Right atrium auricular region (tissue), 2 donors: Measurements from ENCODE around the gene ABLIM3. TPM values are rescaled to one million over a fixed set of nuclear protein-coding genes. Genes with fewer than 3 reads are reported as not detected.

ENCODE experiments used
- DNase-seq: peaks from one replicate; pipeline ENCODE4 v3.0.0-alpha.2; 2019; ENCODE audit warnings: low spot score
- H3K27ac ChIP-seq, 2 donors: fragments of 200-600 bp; sonication (generic); 1 replicate in 1 of 2; 2 replicates in 1 of 2; pipeline ENCODE4 v1.5.1; 2016 to 2019
- H3K27me3 ChIP-seq, 2 donors: fragments of 200-600 bp; sonication (generic); one replicate each; pipeline versions ENCODE4 v1.5.1 to v1.6.0; 2017 to 2019
- H3K36me3 ChIP-seq: fragments of 200-600 bp; sonication (generic); one replicate; pipeline ENCODE4 v1.5.1; 2016
- H3K4me1 ChIP-seq, 2 donors: fragments of 200-600 bp; sonication (generic); one replicate each; pipeline versions ENCODE4 v1.5.1 to v1.6.0; 2017 to 2019
- H3K4me3 ChIP-seq, 2 donors: fragments of 200-600 bp; sonication (generic); 1 replicate in 1 of 2; 2 replicates in 1 of 2; pipeline ENCODE4 v1.5.1; 2017 to 2019; ENCODE audit warnings: mild to moderate bottlenecking in 1 of 2, moderate library complexity in 1 of 2
- H3K9me3 ChIP-seq, 2 donors: fragments of 200-600 bp; sonication (generic); one replicate each; pipeline ENCODE4 v1.5.1; 2019
- total RNA-seq, 2 donors: library from RNA; depleted of rRNA; stranded (reverse); fragments of >200 nt; gene quantifications; one replicate each; pipeline ENCODE4 v1.1.0, GENCODE V29; 2016
- TF ChIP-seq, protein P1 (sequence below), 2 donors: fragments of 200-600 bp; sonication (generic); IDR thresholded peaks; one replicate each; pipeline ENCODE4 v1.5.1; 2019; ENCODE audit warnings: antibody characterized with exemption in 2 of 2

ABLIM3 gene
- total RNA-seq, 2 donors from 2014 or later, result 109 to 145 TPM

GRCh38 chr5:149149942-149150341 lies 8.6 kb downstream of the ABLIM3 start:
- H3K4me3 ChIP-seq, result no peak overlapping the region
- peaks cover 0 to 77% of the 10 kb centered on the region in 2 donors for H3K4me1 ChIP-seq
- H3K36me3 ChIP-seq, result no peaks in the 10 kb centered on the region
- H3K27ac ChIP-seq, result peak overlapping the region; percentile 86 to 90
- no peak for DNase-seq
- H3K9me3 ChIP-seq, result no peaks in the 10 kb centered on the region
- no peaks in the 10 kb centered on the region for H3K27me3 ChIP-seq
- TF ChIP-seq, protein P1, sequence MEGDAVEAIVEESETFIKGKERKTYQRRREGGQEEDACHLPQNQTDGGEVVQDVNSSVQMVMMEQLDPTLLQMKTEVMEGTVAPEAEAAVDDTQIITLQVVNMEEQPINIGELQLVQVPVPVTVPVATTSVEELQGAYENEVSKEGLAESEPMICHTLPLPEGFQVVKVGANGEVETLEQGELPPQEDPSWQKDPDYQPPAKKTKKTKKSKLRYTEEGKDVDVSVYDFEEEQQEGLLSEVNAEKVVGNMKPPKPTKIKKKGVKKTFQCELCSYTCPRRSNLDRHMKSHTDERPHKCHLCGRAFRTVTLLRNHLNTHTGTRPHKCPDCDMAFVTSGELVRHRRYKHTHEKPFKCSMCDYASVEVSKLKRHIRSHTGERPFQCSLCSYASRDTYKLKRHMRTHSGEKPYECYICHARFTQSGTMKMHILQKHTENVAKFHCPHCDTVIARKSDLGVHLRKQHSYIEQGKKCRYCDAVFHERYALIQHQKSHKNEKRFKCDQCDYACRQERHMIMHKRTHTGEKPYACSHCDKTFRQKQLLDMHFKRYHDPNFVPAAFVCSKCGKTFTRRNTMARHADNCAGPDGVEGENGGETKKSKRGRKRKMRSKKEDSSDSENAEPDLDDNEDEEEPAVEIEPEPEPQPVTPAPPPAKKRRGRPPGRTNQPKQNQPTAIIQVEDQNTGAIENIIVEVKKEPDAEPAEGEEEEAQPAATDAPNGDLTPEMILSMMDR (IDR thresholded peaks at IDR 0.05), result no peak

DNA sequence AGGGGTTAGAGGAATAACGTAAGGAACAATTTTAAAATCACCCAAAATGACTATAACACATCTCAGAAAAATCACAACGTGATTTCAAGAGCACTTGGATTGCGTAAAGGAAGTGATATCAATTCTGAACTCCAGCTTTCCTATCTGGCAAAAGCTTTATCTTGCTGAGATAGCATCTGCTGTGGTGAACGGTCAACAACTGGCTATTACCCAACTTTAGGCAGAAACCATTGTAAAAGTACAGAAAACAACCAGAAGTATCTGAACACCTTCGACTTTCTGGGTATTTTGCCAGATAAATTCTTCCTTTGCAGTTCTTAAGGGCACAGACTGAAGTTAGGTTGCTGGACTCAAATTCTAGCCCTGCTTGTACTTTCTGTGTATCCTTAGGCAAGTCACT lies 9.2 kb downstream of the ABLIM3 start:
- TF ChIP-seq, protein P1 (IDR thresholded peaks at IDR 0.05), result no peak
- H3K9me3 ChIP-seq, result no peaks in the 10 kb centered on the region
- H3K27me3 ChIP-seq, result no peaks in the 10 kb centered on the region
- no peaks in the 10 kb centered on the region for H3K36me3 ChIP-seq
- peaks cover 0 to 77% of the 10 kb centered on the region in 2 donors for H3K4me1 ChIP-seq
- peak overlapping the region; percentile 86 to 90 for H3K27ac ChIP-seq
- DNase-seq, result no peak
- no peak overlapping the region for H3K4me3 ChIP-seq

- H3K9me3 ChIP-seq, result no peaks in the 10 kb centered on the region
- peaks cover 0 to 87% of the 10 kb centered on the region in 2 donors for H3K4me1 ChIP-seq
- H3K36me3 ChIP-seq, result no peaks in the 10 kb centered on the region
- no peak for DNase-seq
- no peaks in the 10 kb centered on the region for H3K27me3 ChIP-seq
- no peak overlapping the region for H3K4me3 ChIP-seq
- H3K27ac ChIP-seq, result peak overlapping the region; percentile 86 to 90
- TF ChIP-seq, protein P1 (IDR thresholded peaks at IDR 0.05), result peak in 1 of 2 donors; percentile 40
Observed at GRCh38 chr5:149151717-149152116, 10.4 kb downstream of the ABLIM3 start.

DNA sequence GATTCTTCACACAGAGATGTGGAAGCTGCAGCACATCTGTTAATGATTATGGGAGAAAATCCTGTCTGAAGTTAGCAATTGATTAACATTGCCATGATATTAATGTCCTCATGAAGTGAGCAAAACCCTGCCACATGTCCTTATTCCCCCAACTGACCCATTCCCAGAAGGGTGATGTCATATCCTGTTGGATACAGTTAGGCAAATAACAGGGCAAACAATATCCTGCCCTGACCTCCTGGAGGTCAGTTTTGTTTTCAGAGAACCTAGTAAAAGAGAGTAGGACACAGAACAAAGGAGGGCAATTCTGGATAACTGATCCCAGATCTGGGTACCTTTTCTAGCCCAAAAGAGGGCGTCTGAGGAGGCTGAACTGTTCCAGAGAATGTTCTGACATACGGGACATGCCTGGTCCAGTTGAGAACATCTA lies 11.0 kb downstream of the ABLIM3 start:
- DNase-seq, result no peak
- TF ChIP-seq, protein P1 (IDR thresholded peaks at IDR 0.05), result no peak
- Histone ChIP-seq H3K4me3 (no peak overlapping the region), H3K4me1 (peaks cover 0 to 94% of the 10 kb centered on the region in 2 donors), H3K36me3 (no peaks in the 10 kb centered on the region), H3K9me3 (no peaks in the 10 kb centered on the region), H3K27me3 (no peaks in the 10 kb centered on the region), H3K27ac (peak overlapping the region; percentile 86 to 90)

DNA sequence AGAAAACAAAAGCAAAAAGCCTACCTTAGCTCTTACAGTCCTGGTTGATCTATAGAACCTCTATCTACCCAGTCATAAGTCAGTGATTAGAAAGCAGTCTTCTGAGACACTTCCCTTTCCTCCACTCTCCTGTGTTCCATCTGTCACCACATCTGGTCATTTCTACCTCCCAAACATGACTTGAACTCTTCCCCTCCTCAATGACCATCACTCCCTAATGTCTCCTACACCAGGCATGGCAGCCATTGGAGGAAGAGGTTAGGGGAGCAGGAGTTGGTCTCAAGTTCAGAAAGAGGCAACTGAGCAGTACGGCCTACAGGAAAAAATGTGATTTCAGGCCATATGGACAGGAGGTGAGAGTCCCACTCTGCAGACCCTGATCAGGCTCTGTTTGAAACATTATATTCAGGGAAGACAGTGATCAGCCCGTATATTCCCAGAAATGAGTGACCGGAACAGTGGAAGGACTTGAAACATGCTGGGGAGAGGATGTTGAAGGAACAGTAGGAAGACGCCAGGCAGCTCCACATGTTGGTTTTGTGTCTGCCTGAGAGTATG lies 12.0 kb downstream of the ABLIM3 start:
- no peaks in the 10 kb centered on the region for H3K36me3 ChIP-seq
- DNase-seq, result no peak
- no peaks in the 10 kb centered on the region for H3K27me3 ChIP-seq
- peaks cover 0 to 98% of the 10 kb centered on the region in 2 donors for H3K4me1 ChIP-seq
- no peaks in the 10 kb centered on the region for H3K9me3 ChIP-seq
- H3K4me3 ChIP-seq, result no peak overlapping the region
- TF ChIP-seq, protein P1 (IDR thresholded peaks at IDR 0.05), result no peak
- peak overlapping the region; percentile 86 to 90 for H3K27ac ChIP-seq
